ENCODE measurements around the gene PCCA.

DNA sequence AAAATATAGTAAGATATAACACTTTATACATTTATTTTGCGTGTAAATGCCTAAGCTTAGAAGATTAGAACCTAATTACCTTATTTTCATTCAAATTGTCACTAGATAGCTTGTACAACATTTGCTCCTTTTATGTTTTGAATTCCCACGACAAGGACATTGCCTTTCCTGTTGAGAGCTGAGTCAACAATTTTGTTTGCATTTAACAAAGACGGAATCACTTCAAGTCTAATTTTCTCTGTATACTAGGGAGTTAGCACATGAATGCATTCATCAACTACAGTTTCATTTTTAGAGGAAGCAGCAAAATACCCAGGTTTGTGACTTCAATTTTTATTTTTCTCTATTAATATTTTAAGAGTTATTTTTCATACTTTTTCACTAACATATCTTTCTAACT lies 48.7 kb upstream of the PCCA start:
- TF ChIP-seq, protein P1, sequence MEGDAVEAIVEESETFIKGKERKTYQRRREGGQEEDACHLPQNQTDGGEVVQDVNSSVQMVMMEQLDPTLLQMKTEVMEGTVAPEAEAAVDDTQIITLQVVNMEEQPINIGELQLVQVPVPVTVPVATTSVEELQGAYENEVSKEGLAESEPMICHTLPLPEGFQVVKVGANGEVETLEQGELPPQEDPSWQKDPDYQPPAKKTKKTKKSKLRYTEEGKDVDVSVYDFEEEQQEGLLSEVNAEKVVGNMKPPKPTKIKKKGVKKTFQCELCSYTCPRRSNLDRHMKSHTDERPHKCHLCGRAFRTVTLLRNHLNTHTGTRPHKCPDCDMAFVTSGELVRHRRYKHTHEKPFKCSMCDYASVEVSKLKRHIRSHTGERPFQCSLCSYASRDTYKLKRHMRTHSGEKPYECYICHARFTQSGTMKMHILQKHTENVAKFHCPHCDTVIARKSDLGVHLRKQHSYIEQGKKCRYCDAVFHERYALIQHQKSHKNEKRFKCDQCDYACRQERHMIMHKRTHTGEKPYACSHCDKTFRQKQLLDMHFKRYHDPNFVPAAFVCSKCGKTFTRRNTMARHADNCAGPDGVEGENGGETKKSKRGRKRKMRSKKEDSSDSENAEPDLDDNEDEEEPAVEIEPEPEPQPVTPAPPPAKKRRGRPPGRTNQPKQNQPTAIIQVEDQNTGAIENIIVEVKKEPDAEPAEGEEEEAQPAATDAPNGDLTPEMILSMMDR (IDR thresholded peaks at IDR 0.05) = no peak
- TF ChIP-seq EZH2 (IDR thresholded peaks at IDR 0.05; ENCODE audit: borderline replicate concordance, insufficient read depth, low read depth, low read length, poor library complexity, severe bottlenecking) = no peak
